Astrocyte of the cerebellum (primary cell): ENCODE data around the gene USP43.
A peak's percentile ranks its signal among the peaks of the same experiment; 100 is the strongest.

ENCODE experiments used
- DNase-seq: peaks from one replicate; pipeline ENCODE4 v3.0.0-alpha.2; 2011; ENCODE audit warnings: low read depth
- H3K4me3 ChIP-seq: 2 replicates; pipeline ENCODE4 v1.5.1; 2011; ENCODE audit warnings: mild to moderate bottlenecking, low read depth, low read length, moderate library complexity
- CTCF ChIP-seq: IDR thresholded peaks from 2 replicates; pipeline ENCODE4 v1.5.1; 2012; ENCODE audit warnings: low read length, low read depth, moderate library complexity, mild to moderate bottlenecking; ENCODE audit errors: missing control alignments
- in situ Hi-C: cut with HindIII; loops from 2 replicates; pipeline ENCODE4 v1.10.0; 2017; ENCODE audit warnings: low sequenced_read_pairs

Gene USP43

GRCh38 chr17:9672266-9672665 is 26.9 kb downstream of the USP43 start:
- DNase-seq: no peak
- in situ Hi-C loops: no loop called here
- H3K4me3 ChIP-seq: no peak overlapping the region
- no peak for TF ChIP-seq CTCF

- TF ChIP-seq CTCF: no peak
- in situ Hi-C loops: no loop called here
- DNase-seq: no peak
- no peak overlapping the region for H3K4me3 ChIP-seq
Observed at GRCh38 chr17:9672691-9673090, 27.4 kb downstream of the USP43 start.

GRCh38 chr17:9676084-9676483 is 30.8 kb downstream of the USP43 start:
- in situ Hi-C loops: loop anchor here (5.0 kb wide), 1 partner anchor 46 kb away; no protein-coding TSS in a partner anchor
- H3K4me3 ChIP-seq: no peak overlapping the region
- peak; percentile 31 for TF ChIP-seq CTCF
- no peak for DNase-seq

DNA sequence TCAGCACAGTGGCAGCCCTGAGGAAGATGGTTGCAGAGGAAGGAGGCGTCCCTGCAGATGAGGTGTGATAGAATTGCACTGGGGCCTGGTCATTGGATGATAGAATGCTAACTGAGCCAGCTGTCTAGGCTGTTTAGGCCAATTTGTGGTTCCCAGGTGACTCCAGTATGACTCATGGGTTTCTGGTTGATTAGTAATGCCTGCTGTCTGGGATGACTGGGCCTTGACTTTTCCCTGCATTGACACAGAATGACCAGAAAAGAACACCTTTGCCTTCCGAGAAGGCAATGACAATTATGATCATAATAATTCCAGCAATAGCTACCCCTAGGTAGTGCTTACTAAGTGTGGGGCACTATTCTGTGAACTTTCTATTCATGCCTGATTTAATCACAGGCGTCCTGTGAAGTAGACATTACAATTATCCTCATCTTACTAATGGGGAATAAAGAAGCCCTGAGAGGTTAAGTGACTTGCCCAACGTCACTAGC is 31.5 kb downstream of the USP43 start:
- in situ Hi-C loops: loop anchor here (5.0 kb wide), 1 partner anchor 45 kb away; no protein-coding TSS in a partner anchor
- no peak overlapping the region for H3K4me3 ChIP-seq
- DNase-seq: peak; percentile 57
- no peak for TF ChIP-seq CTCF

DNA sequence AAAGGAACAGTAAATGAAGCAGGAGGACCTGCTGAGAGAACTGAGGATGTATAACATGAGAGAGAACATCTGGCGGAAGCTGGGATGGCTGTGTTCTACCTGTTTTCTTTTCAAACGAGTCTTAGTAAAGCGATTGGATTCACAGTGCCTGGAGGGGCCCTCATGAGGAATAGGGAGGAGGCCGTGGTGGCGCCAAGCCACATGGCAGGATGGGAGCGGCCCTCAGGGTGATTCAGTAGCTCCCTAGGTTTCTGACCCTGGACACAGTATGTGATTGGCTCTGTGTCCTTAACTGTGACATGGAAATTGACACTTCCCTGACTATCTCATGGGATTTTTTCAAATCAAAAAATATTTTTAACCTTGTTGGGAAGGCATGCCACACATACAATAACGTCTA is 32.1 kb downstream of the USP43 start:
- in situ Hi-C loops: loop anchor here (5.0 kb wide), 1 partner anchor 45 kb away; no protein-coding TSS in a partner anchor
- no peak for TF ChIP-seq CTCF
- DNase-seq: no peak
- no peak overlapping the region for H3K4me3 ChIP-seq

GRCh38 chr17:9677896-9678295 is 32.6 kb downstream of the USP43 start:
- no peak for DNase-seq
- TF ChIP-seq CTCF: no peak
- H3K4me3 ChIP-seq: no peak overlapping the region
- in situ Hi-C loops: loop anchor here (5.0 kb wide), 1 partner anchor 44 kb away; no protein-coding TSS in a partner anchor
